Stomach (tissue), 4 donors: ENCODE data around the gene FAM47E.

ENCODE experiments used
- POLR2AphosphoS5 ChIP-seq, 3 donors: sonication (generic); formaldehyde crosslinking; IDR thresholded peaks; one replicate each; pipeline ENCODE4 v1.6.1; 2016; ENCODE audit warnings: antibody characterized with exemption in 3 of 3
- TF ChIP-seq, protein P1 (sequence below), 7 experiments: fragments of 450-650 bp in 4 of 7; fragments of 200-600 bp in 3 of 7; sonication (generic) in 3 of 7; IDR thresholded peaks; one replicate each; pipeline ENCODE4 v1.5.1; 2016 to 2019; ENCODE audit warnings: antibody characterized with exemption in 7 of 7, control low read depth in 2 of 7, mild to moderate bottlenecking in 1 of 7

DNA sequence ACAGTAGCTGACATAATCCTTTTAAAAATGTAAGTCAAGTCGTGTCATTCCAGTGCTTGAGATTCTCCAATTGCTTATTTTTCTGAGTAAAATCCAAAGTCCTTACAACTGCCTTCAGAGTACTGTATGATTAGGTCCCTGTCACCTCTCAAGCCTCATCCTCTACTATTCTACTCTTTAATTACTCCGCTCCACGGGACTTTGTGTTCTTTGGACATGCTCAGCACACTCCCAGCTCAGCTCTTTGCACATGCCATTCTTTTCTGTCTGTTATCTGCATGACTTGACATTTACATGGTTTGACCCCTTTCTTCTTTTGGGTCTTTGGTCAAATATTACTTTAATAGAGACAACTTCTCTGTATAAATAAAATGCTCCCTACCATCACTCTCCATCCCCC is 15.1 kb downstream of the FAM47E start:
- TF ChIP-seq, protein P1, sequence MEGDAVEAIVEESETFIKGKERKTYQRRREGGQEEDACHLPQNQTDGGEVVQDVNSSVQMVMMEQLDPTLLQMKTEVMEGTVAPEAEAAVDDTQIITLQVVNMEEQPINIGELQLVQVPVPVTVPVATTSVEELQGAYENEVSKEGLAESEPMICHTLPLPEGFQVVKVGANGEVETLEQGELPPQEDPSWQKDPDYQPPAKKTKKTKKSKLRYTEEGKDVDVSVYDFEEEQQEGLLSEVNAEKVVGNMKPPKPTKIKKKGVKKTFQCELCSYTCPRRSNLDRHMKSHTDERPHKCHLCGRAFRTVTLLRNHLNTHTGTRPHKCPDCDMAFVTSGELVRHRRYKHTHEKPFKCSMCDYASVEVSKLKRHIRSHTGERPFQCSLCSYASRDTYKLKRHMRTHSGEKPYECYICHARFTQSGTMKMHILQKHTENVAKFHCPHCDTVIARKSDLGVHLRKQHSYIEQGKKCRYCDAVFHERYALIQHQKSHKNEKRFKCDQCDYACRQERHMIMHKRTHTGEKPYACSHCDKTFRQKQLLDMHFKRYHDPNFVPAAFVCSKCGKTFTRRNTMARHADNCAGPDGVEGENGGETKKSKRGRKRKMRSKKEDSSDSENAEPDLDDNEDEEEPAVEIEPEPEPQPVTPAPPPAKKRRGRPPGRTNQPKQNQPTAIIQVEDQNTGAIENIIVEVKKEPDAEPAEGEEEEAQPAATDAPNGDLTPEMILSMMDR (IDR thresholded peaks at IDR 0.05), result no peak
- no peak for TF ChIP-seq POLR2AphosphoS5 (IDR thresholded peaks at IDR 0.05)
